ENCODE measurements around the gene HOXD10. TPM values are rescaled to one million over a fixed set of nuclear protein-coding genes. Genes with fewer than 3 reads are reported as not detected.

HOXD10 gene
- total RNA-seq, 1 donor = not detected

DNA sequence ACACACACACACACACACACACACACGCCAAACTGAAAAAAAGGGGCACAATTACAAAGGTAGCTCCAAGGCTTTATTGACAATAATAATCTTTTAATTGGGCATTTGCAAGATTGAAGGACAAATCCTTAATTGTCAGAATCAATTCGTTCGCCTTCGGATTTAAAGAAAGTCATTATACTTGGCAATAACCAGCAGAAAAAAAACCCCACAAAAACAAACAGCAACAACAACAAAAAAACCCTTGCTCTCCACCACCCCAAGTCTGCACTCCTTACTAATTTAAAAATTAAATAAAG lies 11.1 kb downstream of the HOXD10 start:
- DNase-seq (ENCODE audit: low read depth) = no peak
- TF ChIP-seq, protein P1, sequence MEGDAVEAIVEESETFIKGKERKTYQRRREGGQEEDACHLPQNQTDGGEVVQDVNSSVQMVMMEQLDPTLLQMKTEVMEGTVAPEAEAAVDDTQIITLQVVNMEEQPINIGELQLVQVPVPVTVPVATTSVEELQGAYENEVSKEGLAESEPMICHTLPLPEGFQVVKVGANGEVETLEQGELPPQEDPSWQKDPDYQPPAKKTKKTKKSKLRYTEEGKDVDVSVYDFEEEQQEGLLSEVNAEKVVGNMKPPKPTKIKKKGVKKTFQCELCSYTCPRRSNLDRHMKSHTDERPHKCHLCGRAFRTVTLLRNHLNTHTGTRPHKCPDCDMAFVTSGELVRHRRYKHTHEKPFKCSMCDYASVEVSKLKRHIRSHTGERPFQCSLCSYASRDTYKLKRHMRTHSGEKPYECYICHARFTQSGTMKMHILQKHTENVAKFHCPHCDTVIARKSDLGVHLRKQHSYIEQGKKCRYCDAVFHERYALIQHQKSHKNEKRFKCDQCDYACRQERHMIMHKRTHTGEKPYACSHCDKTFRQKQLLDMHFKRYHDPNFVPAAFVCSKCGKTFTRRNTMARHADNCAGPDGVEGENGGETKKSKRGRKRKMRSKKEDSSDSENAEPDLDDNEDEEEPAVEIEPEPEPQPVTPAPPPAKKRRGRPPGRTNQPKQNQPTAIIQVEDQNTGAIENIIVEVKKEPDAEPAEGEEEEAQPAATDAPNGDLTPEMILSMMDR (IDR thresholded peaks at IDR 0.05; ENCODE audit: insufficient read depth, low read length) = no peak
- H3K4me3 ChIP-seq (ENCODE audit: low read depth, low read length) = no peak overlapping the region

GRCh38 chr2:176128172-176128981 lies 11.8 kb downstream of the HOXD10 start:
- H3K4me3 ChIP-seq (ENCODE audit: low read depth, low read length) = no peak overlapping the region

DNA sequence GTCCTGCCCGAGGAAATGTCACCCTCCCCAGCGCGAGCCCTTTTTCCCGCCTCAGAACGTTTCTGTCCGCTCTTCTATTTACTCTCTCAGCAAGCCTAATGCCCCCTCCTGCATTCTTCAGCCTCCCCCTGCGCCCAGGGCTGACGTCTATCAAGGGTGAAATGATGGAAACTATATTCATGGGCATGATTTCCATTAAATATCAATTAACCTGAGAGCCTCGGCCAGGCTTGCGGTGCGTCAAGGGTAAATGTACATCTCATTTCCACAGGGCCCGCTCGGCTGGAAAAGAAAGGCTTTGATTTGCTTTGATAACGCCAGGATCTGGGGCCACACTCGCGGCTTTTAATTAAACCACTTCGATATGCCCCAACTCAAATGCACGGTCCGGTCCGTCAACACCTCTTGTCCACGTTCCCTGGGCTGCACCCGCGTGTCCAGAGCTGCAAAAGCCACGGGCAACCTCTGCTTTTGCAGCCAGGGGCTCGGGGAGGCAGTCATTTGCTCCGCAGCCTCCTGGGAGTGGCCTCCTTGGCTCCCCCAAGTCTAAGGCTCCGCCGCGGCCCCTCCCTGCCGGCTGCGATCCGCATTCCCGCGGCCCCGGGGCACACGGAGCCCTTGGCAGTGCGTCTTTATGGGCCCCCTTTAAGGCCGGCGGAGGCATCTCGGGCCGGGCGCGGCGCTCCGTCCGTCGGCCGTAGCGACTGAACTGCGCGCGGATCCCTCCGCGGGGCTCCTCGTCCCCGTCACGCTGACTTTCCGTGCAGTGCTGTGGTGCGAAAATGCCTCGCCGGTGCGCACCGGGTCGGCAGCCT lies 12.6 kb downstream of the HOXD10 start, which contains the start of gene HOXD8:
HOXD8 (plus strand) TSS at position 724 of the 815 bp plus-strand sequence. CDS start 662 bp downstream, outside the sequence.
- peak; percentile 26 for DNase-seq (ENCODE audit: low read depth)
- peak within 1 kb of the TSS; percentile 9 for H3K4me3 ChIP-seq (ENCODE audit: low read depth, low read length)
- TF ChIP-seq, protein P1 (IDR thresholded peaks at IDR 0.05; ENCODE audit: insufficient read depth, low read length) = no peak

More at GRCh38 chr2:176128172-176128981, 11.8 kb downstream of the HOXD10 start:
- no peak for DNase-seq (ENCODE audit: low read depth)
- TF ChIP-seq, protein P1 (IDR thresholded peaks at IDR 0.05; ENCODE audit: insufficient read depth, low read length) = no peak

DNA sequence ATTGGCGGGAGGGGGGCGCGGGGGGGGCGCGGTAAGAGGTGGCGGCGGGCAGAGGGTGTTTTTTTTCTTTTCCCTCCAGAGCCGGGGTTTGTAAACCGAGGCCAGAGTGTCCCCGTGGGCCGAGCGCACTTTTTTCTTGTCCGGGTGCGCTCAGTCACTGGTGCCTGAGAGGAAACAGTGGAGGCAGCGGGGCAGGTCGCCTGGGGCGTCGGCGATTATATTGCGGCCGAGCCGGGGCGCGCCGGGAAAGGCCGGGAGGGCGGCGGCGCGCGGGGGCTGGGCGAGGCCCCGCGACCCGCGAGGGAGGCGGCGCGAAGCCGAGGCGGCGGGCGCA lies 13.2 kb downstream of the HOXD10 start:
- TF ChIP-seq, protein P1 (IDR thresholded peaks at IDR 0.05; ENCODE audit: insufficient read depth, low read length) = no peak
- H3K4me3 ChIP-seq (ENCODE audit: low read depth, low read length) = no peak overlapping the region
- no peak for DNase-seq (ENCODE audit: low read depth)

DNA sequence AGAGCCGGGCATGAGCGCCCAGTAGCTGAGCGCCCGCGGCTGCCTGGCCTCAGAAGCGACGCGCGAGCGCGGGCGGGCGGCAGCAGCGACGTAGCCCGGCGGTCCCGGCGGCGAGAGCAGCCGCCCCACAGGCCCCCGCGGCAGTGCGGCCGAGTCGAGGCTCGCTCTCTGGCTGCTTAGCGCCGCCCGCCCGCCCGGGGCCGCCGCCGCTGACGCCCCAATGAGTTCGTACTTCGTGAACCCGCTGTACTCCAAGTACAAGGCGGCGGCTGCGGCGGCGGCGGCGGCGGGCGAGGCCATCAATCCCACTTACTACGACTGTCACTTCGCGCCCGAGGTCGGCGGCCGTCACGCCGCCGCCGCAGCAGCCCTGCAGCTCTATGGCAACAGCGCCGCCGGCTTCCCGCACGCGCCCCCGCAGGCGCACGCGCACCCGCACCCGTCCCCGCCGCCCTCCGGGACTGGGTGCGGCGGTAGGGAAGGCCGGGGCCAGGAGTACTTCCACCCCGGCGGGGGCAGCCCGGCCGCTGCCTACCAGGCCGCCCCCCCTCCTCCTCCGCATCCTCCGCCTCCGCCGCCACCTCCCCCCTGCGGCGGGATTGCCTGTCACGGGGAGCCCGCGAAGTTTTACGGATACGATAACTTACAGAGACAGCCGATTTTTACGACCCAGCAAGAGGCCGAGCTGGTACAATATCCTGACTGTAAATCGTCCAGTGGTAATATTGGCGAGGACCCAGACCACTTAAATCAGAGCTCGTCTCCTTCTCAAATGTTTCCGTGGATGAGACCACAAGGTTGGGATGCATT lies 13.8 kb downstream of the HOXD10 start:
- no peak overlapping the region for H3K4me3 ChIP-seq (ENCODE audit: low read depth, low read length)
- TF ChIP-seq, protein P1 (IDR thresholded peaks at IDR 0.05; ENCODE audit: insufficient read depth, low read length) = no peak
- DNase-seq (ENCODE audit: low read depth) = no peak
